Umbilical cord (tissue), 2 donors: Measurements from ENCODE around the gene SERPINE1. TPM values are rescaled to one million over a fixed set of nuclear protein-coding genes. Genes with fewer than 3 reads are reported as not detected.
"Not testable (repeated sequence)": the region's sequence is repeated elsewhere in the genome, so short reads cannot be mapped to it uniquely, and the experiment has no call there.

Experiments used
- DNase-seq: peaks from one replicate; pipeline ENCODE4 v3.0.0-alpha.2; 2015; ENCODE audit warnings: low spot score
- total RNA-seq: library from RNA; depleted of rRNA; stranded (reverse); fragments of >200 nt; gene quantifications from one replicate; pipeline ENCODE4 v1.2.3, GENCODE V29; 2014; ENCODE audit warnings: low replicate concordance; ENCODE audit not compliant: insufficient read depth

SERPINE1 gene
- total RNA-seq, 1 donor from 2014 or later: 152 TPM

- DNase-seq: no peak
These were observed 3.8 kb upstream of the SERPINE1 start for GRCh38 chr7:101122933-101123702.

- no peak for DNase-seq
These were observed 3.2 kb upstream of the SERPINE1 start for GRCh38 chr7:101123703-101124068.

GRCh38 chr7:101124376-101125056, 2.4 kb upstream of the SERPINE1 start:
- peak; percentile 55 for DNase-seq

- peak; percentile 80 for DNase-seq
These were observed 784 bp upstream of the SERPINE1 start for GRCh38 chr7:101125989-101126650.

GRCh38 chr7:101127460-101128039, 646 bp downstream of the SERPINE1 start:
- DNase-seq: peak; percentile 42

- DNase-seq: no peak
These were observed 1.3 kb downstream of the SERPINE1 start for GRCh38 chr7:101128040-101128834.

- no peak for DNase-seq
These were observed 2.8 kb downstream of the SERPINE1 start for GRCh38 chr7:101129603-101130117.

GRCh38 chr7:101132626-101133600, 6.0 kb downstream of the SERPINE1 start:
- DNase-seq: not testable (repeated sequence)

GRCh38 chr7:101133621-101134398, 6.9 kb downstream of the SERPINE1 start:
- no peak for DNase-seq

GRCh38 chr7:101134399-101134980, 7.6 kb downstream of the SERPINE1 start:
- DNase-seq: no peak

- no peak for DNase-seq
These were observed 10.8 kb downstream of the SERPINE1 start for GRCh38 chr7:101137651-101138212.

GRCh38 chr7:101138213-101138870, 11.4 kb downstream of the SERPINE1 start:
- peak; percentile 77 for DNase-seq

- DNase-seq: no peak
These were observed 13.4 kb downstream of the SERPINE1 start for GRCh38 chr7:101140339-101140699.

GRCh38 chr7:101140746-101141382, 14.0 kb downstream of the SERPINE1 start:
- DNase-seq: no peak

GRCh38 chr7:101151908-101152651, 25.2 kb downstream of the SERPINE1 start:
- DNase-seq: no peak

- peak; percentile 97 for DNase-seq
These were observed 27.2 kb downstream of the SERPINE1 start, which contains the start of gene AP1S1 for GRCh38 chr7:101153969-101154692. AP1S1 (plus strand) TSS chr7:101154476; CDS start chr7:101154515, 39 bp downstream.
